HepG2 (cell line): ENCODE results near the gene UBAC1. TPM values are rescaled to one million over a fixed set of nuclear protein-coding genes. Genes with fewer than 3 reads are reported as not detected.
A peak's percentile ranks its signal among the peaks of the same experiment; 100 is the strongest.

Source experiments
- KDM6A ChIP-seq: IDR thresholded peaks from 2 replicates; pipeline ENCODE4 v1.6.1; 2016; ENCODE audit warnings: low read depth
- MAF1 ChIP-seq: sonication (generic); formaldehyde crosslinking; IDR thresholded peaks from 2 replicates; pipeline ENCODE4 v1.5.0; 2020; ENCODE audit warnings: missing genetic modification reagents, borderline replicate concordance
- MBD4 ChIP-seq: IDR thresholded peaks from 2 replicates; pipeline ENCODE4 v1.6.1; 2012; ENCODE audit warnings: low read length, inconsistent platforms, borderline replicate concordance
- MIER3 ChIP-seq: IDR thresholded peaks from 2 replicates; pipeline ENCODE4 v1.6.1; 2016; ENCODE audit warnings: missing compliant biosample characterization, borderline replicate concordance
- PHF8 ChIP-seq: sonication (generic); formaldehyde crosslinking; IDR thresholded peaks from 2 replicates; pipeline ENCODE4 v1.5.0; 2020; ENCODE audit warnings: missing genetic modification reagents
- RBAK ChIP-seq: sonication (generic); formaldehyde crosslinking; IDR thresholded peaks from 2 replicates; pipeline ENCODE4 v1.5.1; 2020; ENCODE audit warnings: mild to moderate bottlenecking, missing genetic modification reagents
- ZFX ChIP-seq: sonication (generic); formaldehyde crosslinking; IDR thresholded peaks from 2 replicates; pipeline ENCODE4 v1.4.0; 2020; ENCODE audit warnings: mild to moderate bottlenecking, low read depth, missing genetic modification reagents, moderate library complexity
- ZNF235 ChIP-seq: sonication (generic); formaldehyde crosslinking; IDR thresholded peaks from 2 replicates; pipeline ENCODE4 v1.8.1; 2023; ENCODE audit warnings: mild to moderate bottlenecking, missing genetic modification reagents, borderline replicate concordance
- ZNF33B ChIP-seq: sonication (generic); formaldehyde crosslinking; IDR thresholded peaks from 2 replicates; pipeline ENCODE4 v1.5.1; 2020; ENCODE audit warnings: mild to moderate bottlenecking, missing genetic modification reagents
- ZNF468 ChIP-seq: sonication (generic); formaldehyde crosslinking; IDR thresholded peaks from 2 replicates; pipeline ENCODE4 v1.8.0; 2022; ENCODE audit warnings: mild to moderate bottlenecking, moderate library complexity, missing genetic modification reagents
- ZNF501 ChIP-seq: sonication (generic); formaldehyde crosslinking; IDR thresholded peaks from 2 replicates; pipeline ENCODE4 v1.5.1; 2020; ENCODE audit warnings: mild to moderate bottlenecking, moderate library complexity, missing genetic modification reagents
- ZNF614 ChIP-seq: IDR thresholded peaks from 2 replicates; pipeline ENCODE4 v1.6.1; 2018; ENCODE audit warnings: missing biosample characterization, missing genetic modification reagents, inconsistent platforms, borderline replicate concordance
- polyA plus RNA-seq, 8 experiments: library from polyadenylated mRNA; depleted of rRNA in 3 of 8; stranded (reverse) in 7 of 8; unstranded in 1 of 8; fragments of >200 nt; fragmentation: Illumina TruSeq in 4 of 8; extraction: Trizol in 4 of 8; gene quantifications; 2 replicates each; pipeline versions ENCODE4 v1.2.1 to v1.2.3, GENCODE V29; 2011 to 2016; ENCODE audit warnings: low read depth in 4 of 8, missing spikeins in 1 of 8, mixed read lengths in 1 of 8; ENCODE audit not compliant: insufficient read depth in 1 of 8
- total RNA-seq, 5 experiments: library from RNA; depleted of rRNA; stranded (reverse); fragments of >200 nt; fragmentation: Illumina TruSeq; extraction: Trizol; gene quantifications; 2 replicates each; pipeline ENCODE4 v1.2.3, GENCODE V29; 2016; ENCODE audit warnings: low read depth in 1 of 5
- TF ChIP-seq, protein P1 (sequence below): IDR thresholded peaks from 2 replicates; pipeline ENCODE4 v1.6.1; 2016; ENCODE audit warnings: missing genetic modification reagents, missing compliant biosample characterization
- TF ChIP-seq, protein P2 (sequence below): sonication (generic); formaldehyde crosslinking; IDR thresholded peaks from 2 replicates; pipeline ENCODE4 v1.4.0; 2020; ENCODE audit warnings: missing genetic modification reagents
- TF ChIP-seq, protein P3 (sequence below): sonication (generic); formaldehyde crosslinking; IDR thresholded peaks from 2 replicates; pipeline ENCODE4 v1.5.0; 2020; ENCODE audit warnings: mild to moderate bottlenecking, missing genetic modification reagents, borderline replicate concordance
- TF ChIP-seq, protein P4 (sequence below): sonication (generic); formaldehyde crosslinking; IDR thresholded peaks from 2 replicates; pipeline ENCODE4 v1.4.0; 2020; ENCODE audit warnings: missing genetic modification reagents
- TF ChIP-seq, protein P5 (sequence below): sonication (generic); formaldehyde crosslinking; IDR thresholded peaks from 2 replicates; pipeline ENCODE4 v1.4.0; 2020; ENCODE audit warnings: missing genetic modification reagents

Gene UBAC1
- total and polyA plus RNA-seq, 2 of the 13 experiments (the other 11 are each of a cell fraction or from before 2014, with no cell fraction given) = 32.2 to 34.1 TPM

DNA sequence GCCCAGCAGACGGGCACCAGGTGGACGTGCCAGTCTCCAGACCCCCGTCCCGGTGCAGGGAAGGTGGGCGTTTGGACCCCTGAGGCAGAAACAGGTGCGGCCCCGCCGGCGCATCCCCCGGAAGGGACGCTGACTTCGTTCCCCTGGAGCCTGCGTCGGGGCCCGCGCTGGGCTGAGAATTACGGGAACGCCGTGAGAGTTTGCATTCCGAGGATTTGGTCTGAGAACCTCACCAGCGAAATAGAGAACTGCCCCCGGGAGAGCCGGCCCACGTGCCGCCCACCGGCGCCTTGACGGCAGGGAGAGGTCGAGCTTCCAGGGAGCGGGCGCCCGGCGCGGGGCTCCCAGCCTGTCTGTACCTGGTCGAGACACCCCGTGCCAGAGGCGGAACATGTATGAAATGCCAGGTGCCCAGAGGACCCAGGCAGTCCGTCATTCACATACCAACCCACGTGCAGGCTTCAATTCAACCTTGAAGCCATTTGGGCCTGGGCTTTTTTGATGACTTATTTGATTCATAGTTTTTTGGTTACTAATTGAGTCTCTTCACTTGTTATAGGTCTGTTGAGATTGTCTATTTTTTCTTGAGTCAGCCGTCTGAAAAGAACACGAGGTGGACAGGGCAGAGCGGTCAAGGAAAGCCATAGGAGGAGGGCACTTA, 53.0 kb downstream of the UBAC1 start (continued):
- TF ChIP-seq, protein P1, sequence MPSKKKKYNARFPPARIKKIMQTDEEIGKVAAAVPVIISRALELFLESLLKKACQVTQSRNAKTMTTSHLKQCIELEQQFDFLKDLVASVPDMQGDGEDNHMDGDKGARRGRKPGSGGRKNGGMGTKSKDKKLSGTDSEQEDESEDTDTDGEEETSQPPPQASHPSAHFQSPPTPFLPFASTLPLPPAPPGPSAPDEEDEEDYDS (CRISPR knock-in tag) = no peak
- TF ChIP-seq, protein P2, sequence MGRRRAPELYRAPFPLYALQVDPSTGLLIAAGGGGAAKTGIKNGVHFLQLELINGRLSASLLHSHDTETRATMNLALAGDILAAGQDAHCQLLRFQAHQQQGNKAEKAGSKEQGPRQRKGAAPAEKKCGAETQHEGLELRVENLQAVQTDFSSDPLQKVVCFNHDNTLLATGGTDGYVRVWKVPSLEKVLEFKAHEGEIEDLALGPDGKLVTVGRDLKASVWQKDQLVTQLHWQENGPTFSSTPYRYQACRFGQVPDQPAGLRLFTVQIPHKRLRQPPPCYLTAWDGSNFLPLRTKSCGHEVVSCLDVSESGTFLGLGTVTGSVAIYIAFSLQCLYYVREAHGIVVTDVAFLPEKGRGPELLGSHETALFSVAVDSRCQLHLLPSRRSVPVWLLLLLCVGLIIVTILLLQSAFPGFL = 0 out of 2 replicates have a peak, but pooled peaks have one; percentile 34
- TF ChIP-seq KDM6A (CRISPR knock-in tag) (0 out of 2 replicates have a peak, but pooled peaks have one; percentile 6), ZFX (peak; percentile 37; the same call in 1 of the 2 replicates), PHF8 (CRISPR knock-in tag) (peak; percentile 44), ZNF235 (CRISPR knock-in tag) (0 out of 2 replicates have a peak, but pooled peaks have one; percentile 32), MAF1 (CRISPR knock-in tag) (peak; percentile 41; the same call in 1 of the 2 replicates), ZNF468 (CRISPR knock-in tag) (0 out of 2 replicates have a peak, but pooled peaks have one; percentile 52), RBAK (CRISPR knock-in tag) (no peak), MIER3 (CRISPR knock-in tag) (no peak), ZNF501 (peak; percentile 63; the same call in 1 of the 2 replicates), ZNF33B (no peak), ZNF614 (CRISPR knock-in tag) (no peak), MBD4 (no peak)
- TF ChIP-seq, protein P3, sequence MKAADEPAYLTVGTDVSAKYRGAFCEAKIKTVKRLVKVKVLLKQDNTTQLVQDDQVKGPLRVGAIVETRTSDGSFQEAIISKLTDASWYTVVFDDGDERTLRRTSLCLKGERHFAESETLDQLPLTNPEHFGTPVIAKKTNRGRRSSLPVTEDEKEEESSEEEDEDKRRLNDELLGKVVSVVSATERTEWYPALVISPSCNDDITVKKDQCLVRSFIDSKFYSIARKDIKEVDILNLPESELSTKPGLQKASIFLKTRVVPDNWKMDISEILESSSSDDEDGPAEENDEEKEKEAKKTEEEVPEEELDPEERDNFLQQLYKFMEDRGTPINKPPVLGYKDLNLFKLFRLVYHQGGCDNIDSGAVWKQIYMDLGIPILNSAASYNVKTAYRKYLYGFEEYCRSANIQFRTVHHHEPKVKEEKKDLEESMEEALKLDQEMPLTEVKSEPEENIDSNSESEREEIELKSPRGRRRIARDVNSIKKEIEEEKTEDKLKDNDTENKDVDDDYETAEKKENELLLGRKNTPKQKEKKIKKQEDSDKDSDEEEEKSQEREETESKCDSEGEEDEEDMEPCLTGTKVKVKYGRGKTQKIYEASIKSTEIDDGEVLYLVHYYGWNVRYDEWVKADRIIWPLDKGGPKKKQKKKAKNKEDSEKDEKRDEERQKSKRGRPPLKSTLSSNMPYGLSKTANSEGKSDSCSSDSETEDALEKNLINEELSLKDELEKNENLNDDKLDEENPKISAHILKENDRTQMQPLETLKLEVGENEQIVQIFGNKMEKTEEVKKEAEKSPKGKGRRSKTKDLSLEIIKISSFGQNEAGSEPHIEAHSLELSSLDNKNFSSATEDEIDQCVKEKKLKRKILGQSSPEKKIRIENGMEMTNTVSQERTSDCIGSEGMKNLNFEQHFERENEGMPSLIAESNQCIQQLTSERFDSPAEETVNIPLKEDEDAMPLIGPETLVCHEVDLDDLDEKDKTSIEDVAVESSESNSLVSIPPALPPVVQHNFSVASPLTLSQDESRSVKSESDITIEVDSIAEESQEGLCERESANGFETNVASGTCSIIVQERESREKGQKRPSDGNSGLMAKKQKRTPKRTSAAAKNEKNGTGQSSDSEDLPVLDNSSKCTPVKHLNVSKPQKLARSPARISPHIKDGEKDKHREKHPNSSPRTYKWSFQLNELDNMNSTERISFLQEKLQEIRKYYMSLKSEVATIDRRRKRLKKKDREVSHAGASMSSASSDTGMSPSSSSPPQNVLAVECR (CRISPR knock-in tag) = peak; percentile 64; the same call in 1 of the 2 replicates
- TF ChIP-seq, protein P4, sequence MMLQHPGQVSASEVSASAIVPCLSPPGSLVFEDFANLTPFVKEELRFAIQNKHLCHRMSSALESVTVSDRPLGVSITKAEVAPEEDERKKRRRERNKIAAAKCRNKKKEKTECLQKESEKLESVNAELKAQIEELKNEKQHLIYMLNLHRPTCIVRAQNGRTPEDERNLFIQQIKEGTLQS = no peak
- TF ChIP-seq, protein P5, sequence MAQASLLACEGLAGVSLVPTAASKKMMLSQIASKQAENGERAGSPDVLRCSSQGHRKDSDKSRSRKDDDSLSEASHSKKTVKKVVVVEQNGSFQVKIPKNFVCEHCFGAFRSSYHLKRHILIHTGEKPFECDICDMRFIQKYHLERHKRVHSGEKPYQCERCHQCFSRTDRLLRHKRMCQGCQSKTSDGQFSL (CRISPR knock-in tag) = no peak
- TF ChIP-seq, all 625 proteins: peak for 64
